Activated CD8-positive, alpha-beta memory T cell treated with anti-CD3 and anti-CD28 coated beads, Interleukin-2, amount 50 U/mL, for 1 hour (primary cell): ENCODE data around the gene SLC48A1.

ENCODE experiments used
- DNase-seq: peaks from one replicate; pipeline ENCODE4 v3.0.0-alpha.2; 2020; ENCODE audit errors: extremely low read depth

Gene SLC48A1

DNA sequence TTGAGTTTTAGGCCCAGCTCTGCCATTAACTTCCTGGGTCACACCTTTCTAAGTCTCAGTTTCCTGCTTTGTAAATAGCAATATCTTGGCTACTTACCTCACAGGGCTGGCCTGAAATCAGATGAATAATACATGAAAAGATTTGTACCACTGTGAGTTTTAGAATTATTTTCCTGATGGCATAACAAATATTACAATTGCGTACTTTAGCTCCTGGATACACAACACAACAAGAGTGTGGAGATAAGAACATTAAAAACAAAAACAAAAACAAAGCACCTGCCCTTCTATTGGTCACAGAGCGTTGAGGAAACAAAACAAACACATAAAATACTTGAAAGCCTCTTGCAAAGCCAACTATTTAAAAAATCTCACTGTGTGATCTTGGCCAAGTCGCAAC lies 51.6 kb downstream of the SLC48A1 start:
- no peak for DNase-seq

DNA sequence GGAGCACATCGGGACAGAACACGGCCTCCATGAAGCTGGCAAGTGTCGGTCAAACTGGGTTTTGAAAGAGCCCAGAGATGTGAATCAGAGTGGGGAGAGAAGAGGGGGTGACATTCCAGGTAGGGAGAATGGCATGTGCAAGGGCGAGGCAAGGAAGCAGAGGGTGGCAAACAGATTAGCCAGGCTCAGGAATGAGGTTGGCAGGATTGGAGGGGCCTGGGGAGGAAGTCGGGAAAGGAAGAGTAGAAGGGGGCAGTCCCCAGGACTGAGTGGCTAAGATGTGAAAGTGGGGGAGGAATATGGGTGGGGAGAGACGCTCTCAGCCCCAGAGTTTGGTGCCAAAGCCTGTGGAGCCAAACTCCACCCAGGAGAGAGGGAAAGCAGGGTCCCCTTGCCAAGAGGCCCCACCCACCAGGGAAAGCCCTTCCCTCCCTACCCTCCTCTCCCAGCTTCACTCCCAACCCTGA lies 52.2 kb downstream of the SLC48A1 start:
- no peak for DNase-seq

DNA sequence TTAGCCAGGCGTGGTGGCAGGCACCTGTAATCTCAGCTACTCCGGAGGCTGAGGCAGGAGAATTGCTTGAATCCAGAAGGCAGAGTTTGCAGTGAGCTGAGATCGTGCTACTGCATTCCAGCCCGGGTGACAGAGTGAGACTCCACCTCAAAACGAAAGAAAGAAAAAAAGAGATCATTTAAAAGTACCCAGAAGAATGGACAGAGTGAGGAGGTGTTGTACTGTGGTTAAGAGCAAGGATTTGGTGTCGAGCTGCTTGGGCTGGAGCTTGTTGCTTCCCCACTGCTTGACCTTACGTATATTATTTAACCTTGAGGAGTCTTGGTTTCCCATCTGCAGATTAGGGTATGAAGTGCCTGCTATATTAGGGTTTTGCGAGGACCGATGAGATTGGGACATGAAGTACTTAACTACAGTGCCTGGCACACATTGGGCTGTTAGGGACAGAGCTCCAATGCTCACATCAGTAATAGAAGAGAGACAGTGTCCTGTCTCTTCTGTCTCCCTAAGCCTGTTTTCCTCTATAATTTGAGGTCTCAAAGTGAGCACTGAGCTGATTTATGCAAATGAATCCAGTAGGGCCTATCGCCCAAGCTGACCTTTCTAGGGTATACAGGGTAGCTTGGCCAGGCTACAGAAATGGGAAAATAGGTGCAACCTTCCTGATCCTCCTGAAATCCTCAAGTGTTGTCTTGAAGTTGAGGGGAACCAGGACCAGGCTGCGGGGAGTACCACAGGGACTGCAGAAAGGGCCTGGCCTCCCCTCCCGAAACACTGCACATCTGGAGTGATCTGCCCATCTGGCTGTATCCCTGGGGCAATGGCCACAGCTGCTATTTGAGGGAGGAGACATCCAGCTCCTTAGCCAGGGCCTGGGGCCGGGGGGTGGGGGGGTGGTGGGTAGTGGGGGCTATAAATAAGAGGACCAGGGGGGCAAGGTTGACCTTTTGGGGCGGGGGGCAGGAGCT lies 55.3 kb downstream of the SLC48A1 start:
- DNase-seq: no peak

DNA sequence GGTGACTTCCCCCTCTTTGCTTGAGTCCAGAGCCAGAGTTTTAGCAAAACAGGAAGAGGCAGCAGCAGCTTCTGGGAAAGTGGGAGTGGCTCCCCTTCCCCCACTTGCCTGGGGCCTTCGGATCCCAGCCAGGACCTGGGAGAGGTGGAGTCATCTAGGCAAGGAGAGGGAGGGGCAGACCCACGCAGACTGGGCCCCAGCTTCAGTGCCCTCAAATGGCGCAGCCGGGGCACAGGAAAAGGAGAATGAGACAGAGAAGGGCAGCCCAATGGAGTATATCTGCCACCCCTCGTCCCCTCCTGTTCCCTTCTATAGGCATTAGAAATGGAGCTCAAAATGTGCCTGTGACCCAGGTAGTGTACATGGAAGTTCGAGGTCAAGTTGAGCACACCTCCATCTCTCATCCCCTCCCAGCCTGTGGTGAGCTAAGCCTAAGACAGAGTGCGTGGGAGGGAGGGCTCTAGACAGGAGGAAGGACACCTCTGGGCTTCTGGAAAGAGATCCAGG lies 56.0 kb downstream of the SLC48A1 start:
- no peak for DNase-seq

DNA sequence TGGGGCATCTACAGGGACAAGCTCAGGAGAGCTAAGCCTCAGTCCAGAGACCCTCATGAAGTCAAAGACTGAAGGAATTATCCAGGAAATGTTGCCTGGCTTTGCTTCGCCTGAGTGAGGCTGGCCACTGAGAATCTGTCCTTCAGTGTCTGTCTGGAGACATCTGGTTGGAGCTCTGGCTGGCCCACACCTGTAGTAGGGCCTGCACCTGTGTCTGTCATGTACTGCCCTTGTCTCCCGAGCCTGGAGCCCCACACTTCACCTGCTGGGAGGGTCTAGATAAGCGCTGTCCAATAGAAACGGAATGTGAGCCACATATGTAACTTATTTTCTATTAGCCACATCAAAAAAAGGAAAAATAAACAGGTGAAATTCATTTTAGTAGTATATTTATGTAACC lies 56.5 kb downstream of the SLC48A1 start:
- DNase-seq: no peak
